GM19395 (cell line): ENCODE results near the gene NPAS4.

Experiments
- ATAC-seq: cut with Tn5 transposase; IDR thresholded peaks from one replicate; pipeline ENCODE4 v1.9.1; 2021; ENCODE audit warnings: mild to moderate bottlenecking, moderate library complexity; ENCODE audit not compliant: unreplicated experiment

NPAS4 gene

GRCh38 chr11:66475349-66476172 lies 54.7 kb downstream of the NPAS4 start:
- ATAC-seq, result no peak
